ENCODE measurements around the gene TCN2. TPM values are rescaled to one million over a fixed set of nuclear protein-coding genes. Genes with fewer than 3 reads are reported as not detected.
"Not testable (repeated sequence)": the region's sequence is repeated elsewhere in the genome, so short reads cannot be mapped to it uniquely, and the experiment has no call there.

Gene TCN2
- total RNA-seq, 1 donor from 2014 or later, result 3.1 TPM

DNA sequence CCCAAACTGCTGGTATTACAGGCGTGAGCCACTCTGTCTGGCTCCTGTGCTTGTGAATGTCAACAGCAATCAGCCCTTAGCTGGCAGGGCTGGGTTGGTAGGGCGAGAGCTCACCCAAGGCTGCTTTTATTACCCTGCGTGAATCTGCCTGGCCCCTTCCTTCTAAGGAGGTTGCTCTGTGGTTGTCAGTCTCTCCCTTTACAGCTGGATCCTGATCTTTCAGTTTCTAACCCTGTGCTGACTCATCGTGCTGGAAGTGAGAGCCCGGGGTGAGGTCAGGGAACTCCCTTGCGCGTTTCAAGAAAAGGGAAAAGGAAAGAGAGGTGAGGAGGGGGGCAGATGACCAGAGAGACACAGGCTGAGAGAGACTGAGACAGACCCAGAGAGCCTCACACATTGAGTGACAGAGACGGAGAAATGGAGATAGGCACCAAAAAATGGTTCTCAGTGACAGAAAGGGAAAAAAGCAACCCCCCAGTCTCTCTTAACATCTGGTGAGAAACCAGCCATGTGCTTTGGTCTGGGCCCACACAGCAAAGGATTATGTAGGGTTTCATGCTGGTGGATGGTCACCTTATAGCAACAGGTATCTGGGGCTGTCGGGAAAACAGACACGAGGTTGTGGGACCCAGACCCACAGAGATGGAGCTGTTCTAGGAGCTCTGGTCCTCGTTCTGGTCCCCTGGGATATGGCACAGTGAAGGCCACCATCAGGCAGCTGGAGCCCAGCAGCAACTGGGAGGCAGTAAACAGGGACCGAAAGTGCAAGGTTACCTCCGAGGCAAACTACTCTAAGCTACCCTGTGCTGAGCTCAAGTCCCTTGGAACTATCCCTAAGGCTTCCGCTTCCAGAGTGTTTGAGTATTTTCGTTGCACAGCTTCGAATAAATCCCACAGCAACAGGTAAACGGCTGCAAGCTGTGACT lies 2.5 kb downstream of the TCN2 start:
- DNase-seq (ENCODE audit: low spot score), result peak; percentile 91

GRCh38 chr22:30610299-30610698 lies 3.3 kb downstream of the TCN2 start:
- no peak for DNase-seq (ENCODE audit: low spot score)

DNA sequence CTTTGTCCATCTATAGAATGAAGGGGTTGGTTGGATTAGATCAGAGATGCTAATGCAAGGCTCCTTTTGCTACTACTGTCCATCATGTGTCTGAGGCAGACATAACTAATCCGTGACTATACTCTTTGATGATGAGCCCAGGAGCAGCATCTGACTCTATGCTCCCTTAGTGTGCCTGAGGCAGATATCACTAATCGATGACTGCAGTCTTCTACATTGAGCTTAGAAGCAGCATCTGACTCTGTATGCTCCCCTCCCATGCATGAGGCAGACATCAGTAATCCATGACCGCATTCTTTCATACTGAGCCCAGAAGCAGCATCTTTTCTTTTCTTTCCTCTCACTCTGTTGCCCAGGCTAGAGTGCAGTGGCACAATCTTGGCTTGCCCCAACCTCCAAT lies 4.2 kb downstream of the TCN2 start:
- no peak for DNase-seq (ENCODE audit: low spot score)

DNA sequence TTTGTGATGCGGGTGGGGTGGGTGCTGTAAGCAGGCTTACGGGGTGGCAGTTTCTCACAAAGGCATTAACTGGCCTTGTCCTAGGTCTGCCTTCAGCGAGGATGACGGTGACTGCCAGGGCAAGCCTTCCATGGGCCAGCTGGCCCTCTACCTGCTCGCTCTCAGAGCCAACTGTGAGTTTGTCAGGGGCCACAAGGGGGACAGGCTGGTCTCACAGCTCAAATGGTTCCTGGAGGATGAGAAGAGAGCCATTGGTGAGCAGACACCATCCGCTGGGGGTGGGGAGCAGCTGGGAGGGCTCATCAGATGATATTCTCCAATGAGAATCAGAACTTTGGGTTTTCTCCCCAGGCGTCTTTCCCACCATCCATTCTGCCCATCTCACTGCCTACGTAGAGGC lies 5.8 kb downstream of the TCN2 start:
- no peak for DNase-seq (ENCODE audit: low spot score)

DNA sequence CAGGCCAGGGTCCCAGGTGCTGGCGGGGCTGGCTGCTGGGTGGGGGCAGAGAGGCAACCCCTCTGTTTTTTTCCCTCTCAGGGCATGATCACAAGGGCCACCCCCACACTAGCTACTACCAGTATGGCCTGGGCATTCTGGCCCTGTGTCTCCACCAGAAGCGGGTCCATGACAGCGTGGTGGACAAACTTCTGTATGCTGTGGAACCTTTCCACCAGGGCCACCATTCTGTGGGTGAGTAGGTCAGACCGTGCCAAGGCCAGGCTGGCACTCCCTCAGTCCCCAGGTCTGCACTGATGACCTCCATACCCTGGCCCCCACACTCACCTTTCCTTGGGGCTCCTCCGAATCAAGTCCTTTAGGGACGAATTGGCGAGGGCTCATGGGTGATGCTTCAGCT lies 7.3 kb downstream of the TCN2 start:
- no peak for DNase-seq (ENCODE audit: low spot score)

GRCh38 chr22:30614879-30615278 lies 7.9 kb downstream of the TCN2 start:
- DNase-seq (ENCODE audit: low spot score), result no peak

GRCh38 chr22:30615543-30615954 lies 8.6 kb downstream of the TCN2 start:
- DNase-seq (ENCODE audit: low spot score), result no peak

GRCh38 chr22:30617819-30618218 lies 10.8 kb downstream of the TCN2 start:
- no peak for DNase-seq (ENCODE audit: low spot score)

- not testable (repeated sequence) for DNase-seq (ENCODE audit: low spot score)
These were observed 12.9 kb downstream of the TCN2 start for GRCh38 chr22:30619909-30620308.

DNA sequence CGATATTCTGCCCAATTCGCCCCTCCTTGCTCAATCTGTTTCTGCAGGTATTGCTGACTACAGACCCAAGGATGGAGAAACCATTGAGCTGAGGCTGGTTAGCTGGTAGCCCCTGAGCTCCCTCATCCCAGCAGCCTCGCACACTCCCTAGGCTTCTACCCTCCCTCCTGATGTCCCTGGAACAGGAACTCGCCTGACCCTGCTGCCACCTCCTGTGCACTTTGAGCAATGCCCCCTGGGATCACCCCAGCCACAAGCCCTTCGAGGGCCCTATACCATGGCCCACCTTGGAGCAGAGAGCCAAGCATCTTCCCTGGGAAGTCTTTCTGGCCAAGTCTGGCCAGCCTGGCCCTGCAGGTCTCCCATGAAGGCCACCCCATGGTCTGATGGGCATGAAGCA lies 19.4 kb downstream of the TCN2 start:
- DNase-seq (ENCODE audit: low spot score), result no peak

GRCh38 chr22:30627471-30627870 lies 20.5 kb downstream of the TCN2 start:
- DNase-seq (ENCODE audit: low spot score), result no peak

- no peak for DNase-seq (ENCODE audit: low spot score)
These were observed 21.5 kb downstream of the TCN2 start for GRCh38 chr22:30628491-30628890.

GRCh38 chr22:30631469-30631868 lies 24.5 kb downstream of the TCN2 start:
- DNase-seq (ENCODE audit: low spot score), result not testable (repeated sequence)

DNA sequence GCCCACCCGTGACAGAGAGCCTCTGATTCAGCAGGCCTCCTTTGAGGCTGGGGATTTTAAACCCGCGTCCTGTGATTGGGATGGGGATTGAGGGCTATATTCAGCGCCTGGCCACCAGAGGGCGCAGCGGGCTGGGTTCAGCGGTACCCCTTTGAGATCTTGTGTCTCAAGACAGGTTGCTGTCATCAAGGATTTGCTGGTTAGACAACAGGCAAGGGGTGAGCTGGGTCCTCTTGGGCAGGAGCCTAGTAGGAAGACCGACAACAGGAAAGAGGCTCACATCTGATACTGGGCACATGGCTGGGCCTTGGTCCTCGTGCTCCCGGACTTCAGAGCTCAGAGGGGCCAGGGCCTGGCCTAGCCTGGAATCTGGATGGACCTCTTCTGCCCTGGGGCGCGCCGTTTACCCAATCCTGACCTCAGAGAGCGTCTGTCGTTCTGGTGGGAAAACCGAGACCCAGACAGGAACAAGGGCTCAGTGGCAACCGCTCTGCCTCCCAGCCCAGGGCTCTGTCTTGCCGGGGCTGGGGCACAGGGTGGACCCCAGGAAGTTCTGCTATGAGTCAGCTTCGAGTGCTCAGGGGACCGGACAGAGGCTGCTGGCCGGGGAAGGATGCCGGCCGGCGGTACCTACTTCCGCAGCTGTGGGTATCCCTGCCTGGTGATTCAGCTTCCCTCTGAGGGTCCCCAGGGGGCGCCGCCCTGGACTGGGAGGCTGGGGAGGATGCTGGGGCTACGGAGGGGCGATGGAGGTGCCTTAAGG lies 27.7 kb downstream of the TCN2 start:
- DNase-seq (ENCODE audit: low spot score), result peak; percentile 90

DNA sequence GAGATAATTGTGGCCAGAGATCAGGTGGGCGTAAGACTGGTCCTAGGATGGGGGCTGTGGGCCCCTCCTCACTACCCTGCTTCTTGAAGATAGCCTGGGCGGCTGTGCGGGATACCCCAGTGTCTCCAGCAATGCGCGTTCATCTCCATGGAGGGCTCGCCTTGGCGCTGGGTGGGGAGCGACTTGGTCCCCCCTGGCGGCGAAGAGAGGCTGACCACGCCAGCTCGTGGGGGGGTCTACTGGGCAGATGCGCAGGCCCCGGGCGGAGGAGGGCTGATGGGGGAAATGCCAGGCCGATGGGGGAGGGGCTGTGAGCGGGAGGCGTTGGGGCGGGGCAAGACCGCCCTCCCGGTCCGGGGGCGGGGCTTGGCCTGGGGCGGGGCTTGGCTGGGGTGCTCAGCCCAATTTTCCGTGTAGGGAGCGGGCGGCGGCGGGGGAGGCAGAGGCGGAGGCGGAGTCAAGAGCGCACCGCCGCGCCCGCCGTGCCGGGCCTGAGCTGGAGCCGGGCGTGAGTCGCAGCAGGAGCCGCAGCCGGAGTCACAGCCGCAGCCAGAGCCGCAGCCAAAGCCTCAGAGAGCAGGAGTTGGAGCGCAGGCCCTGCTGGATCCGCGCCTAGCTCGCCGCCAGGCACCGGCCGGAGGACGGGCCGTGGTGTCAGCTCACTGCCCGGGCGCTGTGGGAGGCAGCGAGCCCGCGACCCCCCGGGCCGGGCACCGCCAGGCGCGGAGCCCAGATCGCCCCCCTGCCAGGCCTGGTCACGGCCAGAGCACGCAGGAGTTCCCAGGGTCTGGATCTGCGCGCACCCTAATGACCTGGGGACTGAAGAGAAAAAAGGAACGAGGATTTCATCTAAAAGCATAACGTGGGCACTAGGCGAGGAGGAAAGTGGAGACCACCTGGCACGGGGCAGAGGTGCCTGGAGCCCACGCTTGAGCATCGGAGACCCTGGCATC lies 28.6 kb downstream of the TCN2 start, which contains the start of gene SLC35E4:
SLC35E4 (plus strand) TSS at position 509 of the 953 bp plus-strand sequence. CDS start 670 bp downstream, outside the sequence.
- peak; percentile 91 for DNase-seq (ENCODE audit: low spot score)

DNA sequence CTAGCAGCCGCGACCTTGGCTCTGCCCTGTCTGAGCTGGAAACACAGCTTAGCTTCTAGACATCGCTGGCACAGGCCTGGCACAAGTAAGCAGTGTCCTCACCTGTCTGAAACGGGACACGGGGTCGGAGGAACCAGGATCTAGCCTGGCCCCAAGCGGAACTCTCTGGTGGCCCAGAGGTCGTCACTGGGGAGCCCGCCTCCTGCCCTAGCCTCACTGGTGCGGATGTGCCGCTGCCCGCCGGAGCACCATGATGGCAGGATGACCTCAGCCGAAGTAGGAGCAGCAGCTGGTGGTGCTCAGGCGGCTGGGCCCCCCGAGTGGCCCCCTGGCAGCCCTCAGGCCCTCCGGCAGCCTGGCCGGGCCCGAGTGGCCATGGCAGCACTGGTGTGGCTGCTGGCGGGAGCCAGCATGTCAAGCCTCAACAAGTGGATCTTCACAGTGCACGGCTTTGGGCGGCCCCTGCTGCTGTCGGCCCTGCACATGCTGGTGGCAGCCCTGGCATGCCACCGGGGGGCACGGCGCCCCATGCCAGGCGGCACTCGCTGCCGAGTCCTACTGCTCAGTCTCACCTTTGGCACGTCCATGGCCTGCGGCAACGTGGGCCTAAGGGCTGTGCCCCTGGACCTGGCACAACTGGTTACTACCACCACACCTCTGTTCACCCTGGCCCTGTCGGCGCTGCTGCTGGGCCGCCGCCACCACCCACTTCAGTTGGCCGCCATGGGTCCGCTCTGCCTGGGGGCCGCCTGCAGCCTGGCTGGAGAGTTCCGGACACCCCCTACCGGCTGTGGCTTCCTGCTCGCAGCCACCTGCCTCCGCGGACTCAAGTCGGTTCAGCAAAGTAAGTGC lies 29.5 kb downstream of the TCN2 start:
- DNase-seq (ENCODE audit: low spot score), result no peak

- DNase-seq (ENCODE audit: low spot score), result no peak
These were observed 30.7 kb downstream of the TCN2 start for GRCh38 chr22:30637701-30638114.

DNA sequence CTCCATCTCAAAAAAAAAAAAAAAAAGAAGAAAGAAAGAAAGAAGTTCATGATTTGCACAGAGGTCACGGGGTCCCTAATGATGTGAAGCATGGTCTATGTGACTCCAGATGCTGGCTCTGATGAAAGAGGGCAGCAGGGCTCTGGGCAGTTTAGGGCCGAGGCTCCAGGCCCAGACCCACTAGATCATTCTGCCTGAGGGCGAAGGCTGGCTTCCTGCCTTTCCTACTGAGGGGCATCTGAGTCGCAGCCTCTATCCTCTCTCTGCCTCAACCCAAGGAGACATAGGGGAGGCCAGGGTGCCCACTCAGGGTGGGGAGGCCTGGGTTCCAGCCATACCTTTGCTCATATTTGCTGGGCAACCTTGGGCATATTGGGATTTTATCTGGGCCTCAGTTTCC lies 33.4 kb downstream of the TCN2 start:
- no peak for DNase-seq (ENCODE audit: low spot score)

GRCh38 chr22:30640839-30641430 lies 34.0 kb downstream of the TCN2 start:
- no peak for DNase-seq (ENCODE audit: low spot score)
